GM12878 (cell line): ENCODE data around the gene KCNQ1. TPM values are rescaled to one million over a fixed set of nuclear protein-coding genes. Genes with fewer than 3 reads are reported as not detected.

Experiments used
- ATAC-seq: fragments of 200-7000 bp; cut with Tn5 transposase; 3 replicates; pipeline ENCODE4 v1.9.1; 2020; ENCODE audit warnings: mild to moderate bottlenecking, moderate library complexity
- BruUV-seq: library from RNA; stranded (reverse); fragments of 400-500 nt; replicated peaks from 2 replicates; lab custom pipeline; 2021; lab: Mats Ljungman, UMichigan
- CTCF ChIA-PET: fragments of 300-600 bp; sonication (Branson Sonifier 250); formaldehyde crosslinking; extraction: SDS; loops from one replicate; lab custom pipeline; 2021; ENCODE audit warnings: inconsistent platforms; lab: Yijun Ruan, JAX
- POLR2A ChIA-PET: fragments of 350-600 bp; formaldehyde crosslinking; extraction: SDS; loops from one replicate; lab custom pipeline; 2021; ENCODE audit warnings: inconsistent platforms; lab: Charles Lee
- RAD21 ChIA-PET: fragments of 300-600 bp; sonication (Branson Sonifier 250); formaldehyde crosslinking; loops from one replicate; lab custom pipeline; 2023; ENCODE audit warnings: antibody characterized with exemption; ENCODE audit not compliant: unreplicated experiment; lab: Charles Lee
- SMC1A ChIA-PET: fragments of 300-600 bp; sonication (Branson Sonifier 250); formaldehyde crosslinking; loops from one replicate; lab custom pipeline; 2023; ENCODE audit not compliant: unreplicated experiment, uncharacterized antibody; lab: Charles Lee
- DNase-seq: peaks from one replicate; pipeline ENCODE4 v3.0.0-alpha.2; 2011; ENCODE audit warnings: low read depth, low spot score
- FAIRE-seq: peaks from 3 replicates; lab custom pipeline; 2011; peaks lifted over from hg19 to GRCh38; lab: Jason Lieb, UNC
- H2AFZ ChIP-seq: 2 replicates; pipeline ENCODE4 v1.6.0; 2011; ENCODE audit warnings: low read depth, low read length, control low read depth; ENCODE audit not compliant: control insufficient read depth
- H3K27ac ChIP-seq: 2 replicates; pipeline ENCODE4 v1.5.1; 2011; ENCODE audit warnings: control low read depth; ENCODE audit not compliant: control insufficient read depth, insufficient read depth
- H3K27me3 ChIP-seq, 2 experiments: replicated peaks in 1 of 2; 2 replicates each; pipeline versions ENCODE4 v1.6.0 to v1.6.1; 2011; ENCODE audit warnings: low read length in 1 of 2; ENCODE audit not compliant: control insufficient read depth in 2 of 2, insufficient read depth in 2 of 2
- H3K36me3 ChIP-seq, 2 experiments: 2 replicates each; pipeline ENCODE4 v1.5.1; 2011; ENCODE audit warnings: low read length in 1 of 2; ENCODE audit not compliant: control insufficient read depth in 2 of 2, insufficient read depth in 2 of 2
- H3K4me1 ChIP-seq: 2 replicates; pipeline ENCODE4 v1.6.1; 2011; ENCODE audit warnings: mild to moderate bottlenecking, low read length, moderate library complexity, mixed read lengths; ENCODE audit not compliant: control insufficient read depth, insufficient read depth
- H3K4me2 ChIP-seq: 2 replicates; pipeline ENCODE4 v1.6.0; 2011; ENCODE audit warnings: control low read depth; ENCODE audit not compliant: control insufficient read depth, insufficient read depth
- H3K4me3 ChIP-seq: fragments of 200-600 bp; sonication (generic); 2 replicates; pipeline ENCODE4 v1.5.1; 2016
- H3K79me2 ChIP-seq: 2 replicates; pipeline ENCODE4 v1.6.0; 2011; ENCODE audit warnings: low read length; ENCODE audit not compliant: control insufficient read depth, insufficient read depth
- H3K9ac ChIP-seq: 2 replicates; pipeline ENCODE4 v1.8.0; 2011; ENCODE audit warnings: low read length, control low read depth, mixed read lengths; ENCODE audit not compliant: control insufficient read depth, insufficient read depth
- H3K9me3 ChIP-seq: replicated peaks from 3 replicates; pipeline ENCODE4 v1.5.1; 2011; ENCODE audit warnings: mild to moderate bottlenecking, low read length; ENCODE audit not compliant: control insufficient read depth, insufficient read depth
- H4K20me1 ChIP-seq: 2 replicates; pipeline ENCODE4 v1.6.0; 2011; ENCODE audit not compliant: control insufficient read depth, insufficient read depth
- ATF2 ChIP-seq: IDR thresholded peaks from 2 replicates; pipeline ENCODE4 v1.6.1; 2012; ENCODE audit warnings: low read length, inconsistent platforms
- BHLHE40 ChIP-seq, 2 experiments: fragments of 450-650 bp in 1 of 2; IDR thresholded peaks; 2 replicates each; pipeline ENCODE4 v1.6.1; 2011 to 2017; ENCODE audit warnings: low read depth in 2 of 2, borderline replicate concordance in 1 of 2, improper control_type of control experiment in 1 of 2, low read length in 1 of 2, mild to moderate bottlenecking in 1 of 2
- EP300 ChIP-seq, 2 experiments: fragments of 150-350 bp in 1 of 2; IDR thresholded peaks; 2 replicates each; pipeline ENCODE4 v1.6.1; 2011 to 2012; ENCODE audit warnings: low read depth in 2 of 2, low read length in 2 of 2, borderline replicate concordance in 1 of 2, improper control_type of control experiment in 1 of 2, inconsistent platforms in 1 of 2; ENCODE audit not compliant: control insufficient read depth in 1 of 2
- ESRRA ChIP-seq: IDR thresholded peaks from 2 replicates; pipeline ENCODE4 v1.6.1; 2012; ENCODE audit warnings: mild to moderate bottlenecking, low read length, improper control_type of control experiment
- IKZF2 ChIP-seq, 2 experiments: fragments of 450-650 bp; IDR thresholded peaks; 2 replicates each; pipeline ENCODE4 v1.6.1; 2017; ENCODE audit warnings: mild to moderate bottlenecking in 2 of 2, moderate library complexity in 2 of 2
- KDM1A ChIP-seq: fragments of 200-600 bp; sonication (generic); IDR thresholded peaks from 2 replicates; pipeline ENCODE4 v1.6.1; 2016; ENCODE audit warnings: borderline replicate concordance
- LARP7 ChIP-seq: fragments of 450-650 bp; IDR thresholded peaks from 2 replicates; pipeline ENCODE4 v1.6.1; 2017; ENCODE audit warnings: mild to moderate bottlenecking
- MEF2A ChIP-seq: IDR thresholded peaks from 2 replicates; pipeline ENCODE4 v1.6.1; 2011; ENCODE audit warnings: low read depth, mild to moderate bottlenecking, low read length, moderate library complexity; ENCODE audit not compliant: insufficient read depth
- NR2C1 ChIP-seq: fragments of 450-650 bp; IDR thresholded peaks from 2 replicates; pipeline ENCODE4 v1.6.1; 2017; ENCODE audit warnings: antibody characterized with exemption, mild to moderate bottlenecking, moderate library complexity
- PBX3 ChIP-seq: IDR thresholded peaks from 2 replicates; pipeline ENCODE4 v1.6.1; 2011; ENCODE audit warnings: mild to moderate bottlenecking, low read depth, low read length, moderate library complexity; ENCODE audit not compliant: insufficient replicate concordance
- RELA ChIP-seq: fragments of 450-650 bp; IDR thresholded peaks from 2 replicates; pipeline ENCODE4 v1.8.0; 2014; ENCODE audit warnings: borderline replicate concordance; ENCODE audit not compliant: partially characterized antibody
- REST ChIP-seq: IDR thresholded peaks from 2 replicates; pipeline ENCODE4 v1.6.1; 2012; ENCODE audit warnings: mild to moderate bottlenecking, low read depth, low read length
- SPI1 ChIP-seq: IDR thresholded peaks from 2 replicates; pipeline ENCODE4 v1.6.1; 2011; ENCODE audit warnings: low read depth, mild to moderate bottlenecking, low read length, moderate library complexity, borderline replicate concordance; ENCODE audit not compliant: insufficient read depth
- SREBF2 ChIP-seq: IDR thresholded peaks from 2 replicates; pipeline ENCODE4 v1.6.1; 2012; ENCODE audit warnings: mild to moderate bottlenecking, low read length
- STAT1 ChIP-seq: fragments of 450-650 bp; conservative IDR thresholded peaks from 2 replicates; pipeline ENCODE4 v1.6.1; 2014; ENCODE audit warnings: antibody characterized with exemption, mild to moderate bottlenecking
- TAF1 ChIP-seq: IDR thresholded peaks from 2 replicates; pipeline ENCODE4 v1.6.1; 2011; ENCODE audit warnings: mild to moderate bottlenecking, low read depth, low read length, borderline replicate concordance
- ZNF217 ChIP-seq: fragments of 450-650 bp; IDR thresholded peaks from 2 replicates; pipeline ENCODE4 v1.6.1; 2017; ENCODE audit warnings: antibody characterized with exemption, mild to moderate bottlenecking
- ZNF274 ChIP-seq: IDR thresholded peaks from one replicate; pipeline ENCODE4 v1.8.0; 2011; ENCODE audit not compliant: insufficient read length, insufficient read depth
- ZZZ3 ChIP-seq: IDR thresholded peaks from 2 replicates; pipeline ENCODE4 v1.6.1; 2011; ENCODE audit warnings: low read depth; ENCODE audit not compliant: control insufficient read depth, insufficient read length
- WGBS: methylation state at CpG from one replicate; pipeline ENCODE4 v1.1.6; 2016; ENCODE audit warnings: low lambda C conversion rate; ENCODE audit not compliant: insufficient replicate concordance, insufficient coverage; ENCODE audit errors: missing lambda C conversion rate; 5-methylcytosine and 5-hydroxymethylcytosine counted together
- in situ Hi-C: fragments of 300-500 bp; cut with MboI; formaldehyde crosslinking; loops from 9 replicates; pipeline ENCODE4 v1.14.3; 2018; ENCODE audit warnings: mixed read lengths
- intact Hi-C: fragments of 100-400 bp; cut with micrococcal nuclease; formaldehyde crosslinking; loops from one replicate; pipeline ENCODE4 v1.14.2; 2022; ENCODE audit not compliant: unreplicated experiment
- polyA plus RNA-seq, 11 experiments: library from polyadenylated mRNA; depleted of rRNA in 4 of 11; unstranded in 6 of 11; stranded (reverse) in 5 of 11; fragments of >200 nt; fragmentation: Nextera tagmentation in 4 of 11; fragmentation: Illumina TruSeq in 1 of 11; extraction: Ambion mirVana in 4 of 11; extraction: Trizol in 1 of 11; gene quantifications; 1 replicate in 1 of 11; 2 replicates in 10 of 11; pipeline versions ENCODE4 v1.2.1 to v1.2.3, GENCODE V29; 2011 to 2016; ENCODE audit warnings: inconsistent platforms in 2 of 11, missing spikeins in 2 of 11, low read depth in 1 of 11
- total RNA-seq, 4 experiments: library from RNA; depleted of rRNA in 3 of 4; stranded (reverse); fragments of >200 nt in 3 of 4; fragmentation: Illumina TruSeq in 1 of 4; extraction: Trizol in 1 of 4; gene quantifications; 2 replicates each; pipeline versions ENCODE4 v1.2.1 to v1.2.3, GENCODE V29; 2013 to 2021

Gene KCNQ1
- total and polyA plus RNA-seq, 10 of the 15 experiments (the other 5 are each of a cell fraction or from before 2014, with no cell fraction given), result 0.03 to 0.15 (median 0.12) TPM; not detected in 7

- BruUV-seq, result no TSS peak
- Histone ChIP-seq H3K4me1 (no peaks in the 10 kb centered on the region; the same call in 1 of the 2 replicates), H3K4me3 (no peak overlapping the region), H3K27me3 (no peaks in the 10 kb centered on the region), H3K27ac (no peak overlapping the region), H3K9me3 (no peaks in the 10 kb centered on the region; the same call in 2 of the 3 replicates), H2AFZ (no peak overlapping the region), H3K36me3 (no peaks in the 10 kb centered on the region), H3K4me2 (no peak overlapping the region), H3K9ac (no peak overlapping the region), H3K79me2 (peaks cover 27% of the 10 kb centered on the region), H4K20me1 (no peaks in the 10 kb centered on the region)
- ATAC-seq, result no peak
- FAIRE-seq, result no peak
- TF ChIP-seq ESRRA, result no peak
- TF ChIP-seq ZNF274, result no peak
- no peak for TF ChIP-seq LARP7
- no peak for TF ChIP-seq IKZF2 (IDR thresholded peaks at IDR 0.05)
- no peak for TF ChIP-seq EP300 (IDR thresholded peaks at IDR 0.05; ENCODE audit: borderline replicate concordance in 1 of 2, control insufficient read depth in 1 of 2, low read depth in 2 of 2, low read length in 2 of 2)
- no peak for TF ChIP-seq NR2C1
- TF ChIP-seq STAT1, result no peak
- TF ChIP-seq TAF1, result no peak
- no peak for TF ChIP-seq MEF2A
- no peak for TF ChIP-seq ZZZ3
- no peak for TF ChIP-seq RELA
- TF ChIP-seq SPI1, result no peak
- no peak for TF ChIP-seq SREBF2
- no peak for TF ChIP-seq REST
- no peak for TF ChIP-seq ATF2
- TF ChIP-seq BHLHE40 (IDR thresholded peaks at IDR 0.05; ENCODE audit: borderline replicate concordance in 1 of 2, low read depth in 2 of 2, low read length in 1 of 2), result no peak
- TF ChIP-seq ZNF217, result no peak
- no peak for TF ChIP-seq KDM1A
- no peak for TF ChIP-seq PBX3
- intact Hi-C loops, result no loop called here
- POLR2A ChIA-PET, result interaction anchor here (0.6 kb wide), 1 partner anchor 348 kb away, joined by 4 read pairs; no protein-coding TSS in a partner anchor
- 62% methylated on average over 5 of the region's 5 CpGs for WGBS
- in situ Hi-C loops, result no loop called here
- RAD21 ChIA-PET, result no interaction called here
- DNase-seq, result no peak
- CTCF ChIA-PET, result no interaction called here
- SMC1A ChIA-PET, result no interaction called here
Observed at GRCh38 chr11:2701898-2702434, 257.2 kb downstream of the KCNQ1 start.
